ENCODE data around the gene SMIM1. TPM values are rescaled to one million over a fixed set of nuclear protein-coding genes. Genes with fewer than 3 reads are reported as not detected.

The SMIM1 gene
- total RNA-seq, 2 experiments from 2014 or later = 0.71 TPM; not detected in 1

DNA sequence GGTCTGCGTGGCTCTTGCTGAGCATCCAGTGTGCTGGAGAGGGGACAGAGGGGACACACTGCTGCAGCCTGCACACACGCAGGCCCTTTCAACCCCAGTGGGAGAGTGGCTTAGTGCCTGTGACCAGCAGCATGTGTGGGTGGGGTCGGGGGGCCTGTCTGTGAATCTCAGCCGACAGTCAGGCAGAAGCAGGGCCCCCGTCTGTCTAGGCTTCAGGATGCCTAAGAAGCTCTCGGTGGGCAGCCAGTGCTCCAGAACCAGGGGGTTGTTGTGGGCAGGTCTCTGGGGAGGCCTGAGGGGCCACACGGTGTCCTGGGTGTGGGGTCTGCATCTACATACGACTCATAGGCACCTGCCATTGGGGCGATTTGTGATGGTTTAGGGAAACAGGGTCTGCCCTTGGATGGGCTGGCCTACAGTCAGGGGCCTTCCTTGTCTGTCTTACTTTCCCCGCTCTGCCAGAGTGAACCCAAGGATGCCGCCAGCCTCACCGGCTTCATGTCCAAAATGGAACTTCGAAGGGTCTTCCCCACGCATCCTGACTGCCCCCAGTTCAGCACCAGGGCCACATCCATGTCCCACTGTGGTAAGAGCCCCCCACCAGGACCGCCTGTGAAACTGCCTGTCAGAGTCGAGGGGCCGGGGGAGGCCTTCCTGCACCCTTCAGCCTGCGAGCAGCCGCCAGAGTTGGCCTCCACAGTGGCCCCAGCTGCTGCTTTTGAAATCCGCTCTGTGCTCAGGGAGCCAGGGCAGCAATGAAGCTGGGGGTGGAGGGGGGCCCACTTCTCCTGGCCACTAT lies 18.7 kb upstream of the SMIM1 start:
- H3K9me3 Mint-ChIP-seq = no peaks in the 10 kb centered on the region
- H3K27me3 Mint-ChIP-seq = peaks cover 3% of the 10 kb centered on the region
- CTCF ChIA-PET = no interaction called here
- POLR2A ChIA-PET = no interaction called here
- no peaks in the 10 kb centered on the region for H3K4me1 Mint-ChIP-seq
- H3K27ac Mint-ChIP-seq = no peak overlapping the region
- H3K4me3 Mint-ChIP-seq = no peak overlapping the region
- H3K36me3 Mint-ChIP-seq (ENCODE audit: low read depth) = no peaks in the 10 kb centered on the region
- DNase-seq = no peak

DNA sequence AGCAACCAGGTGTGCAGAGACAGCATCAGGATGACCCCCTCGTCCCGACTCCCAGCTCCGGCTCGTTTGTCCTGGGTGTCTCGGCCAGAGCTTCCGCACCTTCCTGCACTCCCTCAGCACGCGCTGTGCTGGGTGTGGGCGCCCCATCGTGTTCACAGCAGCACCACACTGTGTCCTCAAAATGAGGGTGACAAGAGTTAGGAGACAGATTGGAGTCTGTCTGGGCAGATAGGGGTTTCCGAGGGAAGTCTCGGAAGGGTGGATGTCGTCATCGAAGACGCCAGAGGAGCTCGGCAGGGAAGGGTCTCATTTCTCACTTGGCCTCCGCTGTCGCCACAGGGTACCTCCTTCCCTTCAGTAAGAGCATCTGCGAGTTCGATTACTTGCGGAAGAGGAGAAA lies 16.2 kb upstream of the SMIM1 start:
- H3K36me3 Mint-ChIP-seq (ENCODE audit: low read depth) = no peaks in the 10 kb centered on the region
- H3K27me3 Mint-ChIP-seq = peaks cover 13% of the 10 kb centered on the region
- no peaks in the 10 kb centered on the region for H3K4me1 Mint-ChIP-seq
- H3K27ac Mint-ChIP-seq = no peak overlapping the region
- peaks cover 4% of the 10 kb centered on the region for H3K9me3 Mint-ChIP-seq
- ChIA-PET POLR2A (no interaction called here), CTCF (no interaction called here)
- H3K4me3 Mint-ChIP-seq = no peak overlapping the region
- no peak for DNase-seq

DNA sequence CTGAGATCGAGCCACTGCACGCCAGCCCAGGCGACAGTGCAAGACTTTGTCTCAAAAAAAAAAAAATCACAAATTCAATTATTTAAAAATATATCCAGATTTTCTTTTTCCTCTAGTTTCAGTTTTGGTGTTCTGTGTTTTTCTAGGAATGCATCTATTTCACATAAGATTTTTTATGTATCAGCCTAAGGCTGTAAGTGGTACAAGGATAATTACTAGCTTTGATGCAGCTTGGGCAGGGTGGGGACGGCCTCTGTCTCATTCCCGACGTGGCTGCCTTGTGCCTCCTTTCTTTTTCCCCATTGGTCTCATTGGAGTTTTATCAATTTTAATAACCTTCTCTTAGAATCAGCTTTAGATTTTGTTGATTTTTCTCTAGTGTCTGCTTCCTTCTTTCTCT lies 13.4 kb upstream of the SMIM1 start:
- Mint-ChIP-seq H3K9me3 (peaks cover 4% of the 10 kb centered on the region), H3K27ac (no peak overlapping the region), H3K4me1 (no peaks in the 10 kb centered on the region), H3K27me3 (peaks cover 13% of the 10 kb centered on the region), H3K36me3 (ENCODE audit: low read depth) (no peaks in the 10 kb centered on the region), H3K4me3 (no peak overlapping the region)
- ChIA-PET POLR2A (no interaction called here), CTCF (interaction anchor here (0.7 to 1.6 kb wide), 2 partner anchors 10 kb away, joined by 3 to 5 read pairs; no protein-coding TSS in a partner anchor)
- DNase-seq = no peak

DNA sequence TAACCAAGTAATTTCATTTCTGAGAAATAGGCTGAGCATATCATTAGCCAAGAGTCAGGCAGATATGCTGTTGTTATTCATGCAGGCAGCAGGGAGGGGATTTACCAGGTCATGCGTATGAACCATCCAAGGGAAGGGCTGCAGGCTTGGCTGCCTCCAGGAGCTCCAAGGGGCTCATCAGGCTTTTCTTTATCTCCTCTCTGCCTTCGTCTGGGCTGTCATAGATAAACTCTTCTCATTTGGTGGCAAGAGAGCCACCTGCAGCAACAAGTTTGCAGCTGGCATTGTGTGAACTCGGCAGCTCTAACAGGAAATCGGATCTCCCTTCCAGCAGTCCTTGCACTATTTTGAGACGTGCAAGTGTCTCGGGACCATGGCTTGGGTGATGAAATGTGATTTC lies 12.8 kb upstream of the SMIM1 start:
- Mint-ChIP-seq H3K27me3 (peaks cover 13% of the 10 kb centered on the region), H3K4me1 (no peaks in the 10 kb centered on the region), H3K36me3 (ENCODE audit: low read depth) (no peaks in the 10 kb centered on the region), H3K4me3 (no peak overlapping the region), H3K9me3 (peaks cover 4% of the 10 kb centered on the region), H3K27ac (no peak overlapping the region)
- no peak for DNase-seq
- CTCF ChIA-PET = interaction anchor here (0.7 to 1.6 kb wide), 2 partner anchors 9 to 10 kb away, joined by 3 to 5 read pairs; no protein-coding TSS in a partner anchor
- POLR2A ChIA-PET = no interaction called here

DNA sequence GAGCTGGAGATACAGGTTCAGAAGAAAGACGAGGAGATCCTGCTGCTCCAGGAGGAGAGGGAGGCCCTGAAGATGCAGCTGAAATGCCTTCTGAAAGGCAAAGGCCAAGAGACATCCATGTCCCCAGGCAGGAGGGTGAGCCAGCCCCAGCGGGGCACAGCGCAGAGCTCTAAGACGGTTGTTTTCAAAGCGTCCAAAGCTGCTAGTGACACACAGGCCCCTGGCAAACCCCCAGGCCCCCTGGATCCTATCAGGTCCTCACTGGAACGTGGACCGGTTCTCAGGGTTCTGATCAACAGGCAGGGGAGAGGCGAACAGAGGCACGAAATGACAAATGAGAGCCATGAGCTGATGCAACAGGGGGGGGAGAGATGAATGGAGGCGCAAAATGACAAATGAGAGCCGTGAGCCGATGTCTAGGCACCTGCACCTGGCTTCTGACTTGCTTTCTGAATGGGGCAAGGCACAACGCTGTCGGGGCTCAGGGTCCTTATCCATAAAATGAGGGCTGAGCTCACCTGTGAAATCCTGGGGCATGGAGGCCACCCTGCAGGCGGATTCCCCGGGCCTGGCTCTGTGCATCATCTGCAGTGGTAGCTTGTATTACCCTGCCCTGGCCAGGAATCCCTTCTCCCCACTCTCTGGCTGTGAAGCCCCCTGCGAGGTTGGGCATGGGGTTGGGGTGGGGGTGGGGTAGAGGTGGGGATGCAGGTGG lies 11.1 kb upstream of the SMIM1 start:
- Mint-ChIP-seq H3K27ac (no peak overlapping the region), H3K4me3 (no peak overlapping the region), H3K9me3 (peaks cover 4% of the 10 kb centered on the region), H3K4me1 (no peaks in the 10 kb centered on the region), H3K36me3 (ENCODE audit: low read depth) (no peaks in the 10 kb centered on the region), H3K27me3 (peaks cover 15% of the 10 kb centered on the region)
- ChIA-PET CTCF (interaction anchor here (0.8 kb wide), 1 partner anchor 9 kb away, joined by 3 read pairs; no protein-coding TSS in a partner anchor), POLR2A (no interaction called here)
- DNase-seq = no peak

DNA sequence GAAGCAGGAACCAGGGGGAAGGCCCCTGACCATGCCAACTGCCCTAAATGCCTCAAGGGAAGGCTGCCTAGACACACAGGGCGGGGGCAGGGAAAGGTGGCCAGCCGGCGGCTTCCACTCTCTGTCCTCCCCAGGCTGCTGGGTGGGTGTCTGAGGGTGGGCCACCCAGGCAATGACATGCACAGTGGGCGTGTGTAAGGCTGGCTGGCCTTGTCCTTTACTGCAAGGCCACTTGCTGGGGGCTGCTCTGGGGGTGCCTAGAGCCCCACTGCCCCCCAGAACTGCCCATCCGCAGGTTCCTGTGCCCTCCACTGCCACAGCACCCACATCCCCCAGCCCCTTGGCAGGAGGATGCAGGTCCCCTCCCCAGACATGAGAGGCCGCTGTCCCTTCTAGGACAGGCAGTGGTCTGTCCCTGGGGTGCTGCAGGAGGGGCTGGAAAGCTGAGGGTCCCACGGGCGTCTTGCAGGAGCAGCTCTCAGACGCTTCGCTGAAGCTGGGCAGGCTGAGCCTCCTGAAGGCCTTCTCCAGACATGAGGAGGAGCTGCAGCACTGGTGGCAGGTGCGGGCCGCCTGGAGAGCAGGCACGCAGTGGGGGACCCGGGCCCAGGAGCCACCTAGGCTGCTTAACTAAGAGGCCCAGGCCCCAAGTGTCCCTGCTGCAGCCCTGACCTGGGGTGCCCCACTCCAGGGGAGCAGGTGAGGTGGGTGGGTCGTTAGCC lies 10.2 kb upstream of the SMIM1 start:
- H3K27me3 Mint-ChIP-seq = peaks cover 15% of the 10 kb centered on the region
- DNase-seq = no peak
- no peaks in the 10 kb centered on the region for H3K36me3 Mint-ChIP-seq (ENCODE audit: low read depth)
- ChIA-PET POLR2A (no interaction called here), CTCF (no interaction called here)
- H3K4me1 Mint-ChIP-seq = no peaks in the 10 kb centered on the region
- H3K27ac Mint-ChIP-seq = no peak overlapping the region
- no peak overlapping the region for H3K4me3 Mint-ChIP-seq
- H3K9me3 Mint-ChIP-seq = peaks cover 4% of the 10 kb centered on the region

DNA sequence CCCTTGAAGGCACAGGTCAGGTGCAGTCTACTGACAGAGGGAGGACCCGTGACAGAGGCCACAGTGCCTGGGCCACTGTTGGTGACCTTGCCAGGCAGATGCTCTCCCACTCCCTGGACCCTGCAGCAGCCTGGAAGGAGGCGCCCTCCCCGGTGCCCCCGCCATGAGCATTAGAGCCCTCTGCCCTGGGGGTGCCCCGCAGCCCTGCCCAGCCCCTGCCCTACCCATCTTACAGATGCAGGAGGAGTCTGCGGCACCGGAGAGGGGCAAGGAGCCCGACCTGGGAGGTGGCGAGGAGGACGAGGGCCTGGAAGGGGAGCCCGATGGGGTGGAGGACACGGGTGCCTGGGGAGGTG lies 9.7 kb upstream of the SMIM1 start:
- H3K4me1 Mint-ChIP-seq = no peaks in the 10 kb centered on the region
- ChIA-PET CTCF (no interaction called here), POLR2A (no interaction called here)
- peaks cover 4% of the 10 kb centered on the region for H3K9me3 Mint-ChIP-seq
- DNase-seq = no peak
- H3K27me3 Mint-ChIP-seq = peaks cover 15% of the 10 kb centered on the region
- no peak overlapping the region for H3K4me3 Mint-ChIP-seq
- no peak overlapping the region for H3K27ac Mint-ChIP-seq
- no peaks in the 10 kb centered on the region for H3K36me3 Mint-ChIP-seq (ENCODE audit: low read depth)

DNA sequence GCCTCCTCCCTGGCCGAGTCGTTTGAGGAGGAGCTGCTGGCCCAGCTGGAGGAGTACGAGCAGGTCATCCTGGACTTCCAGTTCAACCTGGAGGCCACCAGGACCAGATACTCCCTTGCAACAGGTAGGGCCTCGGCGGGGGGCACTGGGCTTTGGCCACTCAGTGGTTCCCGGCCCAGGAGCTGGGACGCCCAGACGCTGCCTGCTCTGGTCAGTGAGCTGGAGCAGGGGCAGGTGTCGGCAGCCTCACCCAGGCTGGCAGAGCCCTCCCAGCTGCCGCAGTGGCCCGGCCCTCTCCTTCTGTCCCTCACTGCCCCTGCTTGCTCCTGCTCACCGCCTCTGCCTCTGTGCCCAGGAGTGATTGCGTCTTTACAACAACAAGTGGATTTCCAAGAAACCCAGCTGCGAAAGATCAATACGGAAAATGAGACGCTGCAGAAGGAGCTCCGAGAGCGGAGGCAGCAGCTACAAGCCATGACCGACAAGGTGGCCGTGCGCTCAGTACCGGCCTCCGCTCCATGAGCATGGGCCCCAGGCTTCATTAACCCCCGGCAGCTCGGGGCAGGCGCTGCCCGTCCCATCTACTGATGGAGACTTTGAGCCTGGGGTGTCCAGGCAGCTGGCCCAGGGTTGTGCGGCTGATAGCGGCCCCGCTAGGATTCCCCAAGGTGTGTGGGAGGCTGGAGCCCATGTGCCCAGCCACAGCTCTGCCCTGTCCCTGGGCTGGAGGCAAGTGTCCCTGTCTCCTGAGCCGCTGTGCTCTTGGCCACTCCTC lies 9.0 kb upstream of the SMIM1 start:
- no peak overlapping the region for H3K4me3 Mint-ChIP-seq
- H3K27me3 Mint-ChIP-seq = peaks cover 15% of the 10 kb centered on the region
- no peaks in the 10 kb centered on the region for H3K36me3 Mint-ChIP-seq (ENCODE audit: low read depth)
- no peak overlapping the region for H3K27ac Mint-ChIP-seq
- DNase-seq = no peak
- CTCF ChIA-PET = no interaction called here
- POLR2A ChIA-PET = no interaction called here
- H3K9me3 Mint-ChIP-seq = peaks cover 4% of the 10 kb centered on the region
- H3K4me1 Mint-ChIP-seq = no peaks in the 10 kb centered on the region

DNA sequence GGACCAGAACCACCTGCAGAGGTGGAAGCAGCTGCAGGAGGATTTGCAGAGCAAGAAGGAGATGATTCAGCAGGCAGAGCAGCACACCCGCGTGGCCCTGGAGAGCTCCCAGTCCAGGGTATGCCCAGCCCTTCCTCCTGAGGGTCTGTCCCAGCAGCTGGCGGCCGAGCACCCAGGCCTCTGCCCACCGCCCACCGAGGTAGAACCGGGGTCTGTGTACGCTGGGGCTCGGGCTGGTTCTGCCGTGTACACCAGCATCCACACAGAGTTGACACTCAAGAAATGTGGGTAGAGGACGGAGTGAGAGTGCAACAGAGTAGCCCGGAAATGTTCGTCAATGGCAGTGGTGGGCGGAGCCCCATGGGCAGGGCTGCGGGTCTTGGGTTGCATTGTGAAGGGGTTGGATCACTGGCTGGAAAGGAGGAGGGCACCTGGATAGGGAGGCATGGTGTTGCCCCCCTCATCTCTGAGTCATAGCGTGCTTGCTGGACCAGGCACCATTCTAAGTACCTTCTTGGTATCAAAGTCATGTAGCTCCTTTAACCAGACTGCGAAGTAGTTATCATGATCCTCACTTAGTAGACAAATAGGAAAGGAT lies 5.1 kb upstream of the SMIM1 start:
- Mint-ChIP-seq H3K4me1 (peaks cover 6% of the 10 kb centered on the region), H3K4me3 (no peak overlapping the region), H3K27me3 (peaks cover 2% of the 10 kb centered on the region), H3K9me3 (no peaks in the 10 kb centered on the region), H3K27ac (no peak overlapping the region), H3K36me3 (ENCODE audit: low read depth) (no peaks in the 10 kb centered on the region)
- DNase-seq = no peak
- ChIA-PET CTCF (interaction anchor here (1.0 to 1.7 kb wide), 2 partner anchors 9 to 10 kb away, joined by 3 to 4 read pairs; no protein-coding TSS in a partner anchor), POLR2A (no interaction called here)

DNA sequence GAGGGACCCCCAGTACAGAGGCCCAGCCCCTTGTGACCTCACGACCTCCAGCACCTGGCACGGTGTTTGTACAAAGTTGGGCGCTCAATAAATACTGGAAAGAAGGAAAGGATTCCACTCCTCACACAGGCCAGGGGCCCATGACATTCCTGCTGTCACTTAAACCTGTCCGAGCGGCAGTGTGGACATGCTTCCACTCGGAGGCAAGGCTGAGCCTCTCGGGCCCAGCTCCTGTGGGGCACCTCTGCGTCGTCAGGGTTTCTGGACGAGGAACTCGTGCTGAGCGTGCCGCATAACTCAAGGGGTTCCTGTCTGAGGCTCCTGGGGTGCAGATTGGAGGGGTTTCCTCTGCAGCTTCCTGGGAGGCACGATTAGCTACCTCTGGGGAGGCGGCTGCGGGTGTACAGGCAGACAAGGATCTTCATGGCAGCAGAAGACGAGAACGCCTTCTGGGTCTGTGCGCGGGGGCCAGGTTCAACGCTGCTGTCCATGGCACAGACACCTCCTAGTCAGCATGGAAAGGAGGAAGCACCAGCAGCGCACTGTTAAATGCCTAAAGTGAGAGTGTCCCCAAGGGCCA lies 3.6 kb upstream of the SMIM1 start:
- Mint-ChIP-seq H3K9me3 (no peaks in the 10 kb centered on the region), H3K36me3 (ENCODE audit: low read depth) (no peaks in the 10 kb centered on the region), H3K4me3 (no peak overlapping the region), H3K4me1 (peaks cover 6% of the 10 kb centered on the region), H3K27ac (no peak overlapping the region), H3K27me3 (peaks cover 2% of the 10 kb centered on the region)
- POLR2A ChIA-PET = no interaction called here
- no peak for DNase-seq
- CTCF ChIA-PET = interaction anchor here (1.2 to 1.4 kb wide), 2 partner anchors 9 to 25 kb away, joined by 3 to 5 read pairs; no protein-coding TSS in a partner anchor

DNA sequence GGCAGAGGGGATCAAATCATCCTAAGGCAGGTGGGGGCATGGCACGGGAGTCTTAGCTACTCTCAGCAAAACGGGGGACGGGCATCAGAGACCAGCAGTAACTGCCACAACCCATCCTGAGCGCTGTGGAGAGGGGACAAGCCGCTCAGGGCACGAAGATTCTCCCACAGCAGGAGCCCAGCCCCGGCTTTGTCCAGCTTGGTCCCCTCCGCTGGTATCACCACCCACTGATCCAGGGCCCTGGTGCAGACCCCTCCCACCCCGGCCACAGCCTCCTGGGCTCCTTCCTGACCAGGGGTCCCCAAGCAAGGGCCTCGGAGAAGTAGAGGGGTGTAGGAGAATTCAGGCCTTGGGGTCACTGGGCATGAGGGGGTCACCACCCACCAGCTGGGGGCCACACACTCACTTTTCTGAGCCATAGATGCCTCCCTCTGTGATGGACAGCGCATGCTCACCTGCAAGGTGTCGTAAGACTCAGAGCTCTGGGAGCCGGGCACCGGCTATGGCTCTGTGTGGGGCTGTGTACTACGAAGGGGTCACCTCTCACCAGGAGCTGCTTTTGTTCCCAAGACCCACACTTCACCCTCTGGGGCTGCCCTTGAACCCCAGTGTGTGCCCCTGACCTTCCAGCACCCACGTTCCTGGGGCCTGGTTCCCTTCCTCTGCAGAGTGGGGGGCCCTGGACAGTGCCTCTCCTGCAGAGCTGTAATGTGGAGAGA lies 2.3 kb upstream of the SMIM1 start:
- Mint-ChIP-seq H3K9me3 (no peaks in the 10 kb centered on the region), H3K4me3 (no peak overlapping the region), H3K36me3 (ENCODE audit: low read depth) (no peaks in the 10 kb centered on the region), H3K4me1 (peaks cover 6% of the 10 kb centered on the region), H3K27ac (no peak overlapping the region), H3K27me3 (peaks cover 2% of the 10 kb centered on the region)
- POLR2A ChIA-PET = no interaction called here
- no peak for DNase-seq
- CTCF ChIA-PET = interaction anchor here (0.6 to 1.4 kb wide), 4 partner anchors 9 to 870 kb away, joined by 3 to 5 read pairs (median 3); no protein-coding TSS in a partner anchor
